GM18519 (cell line): Measurements from ENCODE around the gene POLN.
"Not testable (repeated sequence)": the region's sequence is repeated elsewhere in the genome, so short reads cannot be mapped to it uniquely, and the experiment has no call there.

Experiments
- ATAC-seq: cut with Tn5 transposase; IDR thresholded peaks from one replicate; pipeline ENCODE4 v1.9.1; 2021; ENCODE audit warnings: mild to moderate bottlenecking, moderate library complexity; ENCODE audit not compliant: unreplicated experiment, low FRiP score

POLN gene

DNA sequence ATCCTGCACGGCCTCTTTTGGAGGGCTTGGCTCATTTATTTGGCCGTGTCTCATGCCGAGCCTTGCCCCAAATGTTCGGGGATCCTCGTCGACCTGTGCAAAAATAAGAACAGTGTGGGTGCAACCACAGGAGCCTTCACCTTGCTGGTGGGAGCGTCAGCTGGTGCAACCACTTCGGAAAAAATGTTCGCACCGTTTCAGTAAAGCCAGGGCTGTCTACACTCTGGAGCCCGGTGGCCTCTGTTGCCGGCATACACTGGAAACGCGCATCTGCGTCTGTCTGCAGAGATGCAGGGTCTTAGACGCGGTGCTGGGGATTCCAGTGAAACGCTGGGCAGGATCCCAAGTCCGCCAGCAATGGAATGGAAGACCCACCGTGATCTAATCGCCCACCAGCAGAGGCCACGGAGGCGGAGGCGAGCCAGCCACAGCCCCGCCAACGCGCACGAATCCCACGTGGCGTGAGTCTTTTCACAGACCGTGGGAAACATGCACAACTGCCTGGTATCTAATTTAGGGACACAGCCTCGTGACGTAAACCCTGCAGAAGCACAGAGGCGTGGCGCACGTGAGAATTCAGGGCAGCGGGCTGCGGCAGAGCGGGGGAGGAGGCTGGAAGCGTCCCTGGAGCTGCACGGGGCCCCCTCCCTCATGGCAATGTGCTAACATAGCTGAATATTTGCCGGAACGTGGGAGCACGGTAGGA lies 33.8 kb upstream of the POLN start:
- ATAC-seq, result no peak

DNA sequence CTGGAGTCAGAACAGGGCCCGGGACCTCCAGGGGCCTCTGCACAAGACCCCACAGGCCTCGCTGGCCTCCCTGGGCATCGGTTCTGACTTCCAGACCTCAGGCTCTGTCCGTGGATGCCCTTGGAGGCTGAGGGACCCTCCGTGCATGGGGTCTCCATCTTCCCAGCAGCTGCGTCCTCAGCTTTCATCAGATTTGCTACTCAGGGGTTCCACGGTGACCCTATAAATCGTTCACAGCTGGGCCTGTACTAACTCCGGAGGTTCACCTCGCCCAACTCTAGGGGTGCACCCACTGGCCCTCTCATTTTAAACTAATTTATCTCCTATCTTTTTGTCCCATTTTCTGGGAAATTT lies 33.1 kb upstream of the POLN start:
- not testable (repeated sequence) for ATAC-seq

DNA sequence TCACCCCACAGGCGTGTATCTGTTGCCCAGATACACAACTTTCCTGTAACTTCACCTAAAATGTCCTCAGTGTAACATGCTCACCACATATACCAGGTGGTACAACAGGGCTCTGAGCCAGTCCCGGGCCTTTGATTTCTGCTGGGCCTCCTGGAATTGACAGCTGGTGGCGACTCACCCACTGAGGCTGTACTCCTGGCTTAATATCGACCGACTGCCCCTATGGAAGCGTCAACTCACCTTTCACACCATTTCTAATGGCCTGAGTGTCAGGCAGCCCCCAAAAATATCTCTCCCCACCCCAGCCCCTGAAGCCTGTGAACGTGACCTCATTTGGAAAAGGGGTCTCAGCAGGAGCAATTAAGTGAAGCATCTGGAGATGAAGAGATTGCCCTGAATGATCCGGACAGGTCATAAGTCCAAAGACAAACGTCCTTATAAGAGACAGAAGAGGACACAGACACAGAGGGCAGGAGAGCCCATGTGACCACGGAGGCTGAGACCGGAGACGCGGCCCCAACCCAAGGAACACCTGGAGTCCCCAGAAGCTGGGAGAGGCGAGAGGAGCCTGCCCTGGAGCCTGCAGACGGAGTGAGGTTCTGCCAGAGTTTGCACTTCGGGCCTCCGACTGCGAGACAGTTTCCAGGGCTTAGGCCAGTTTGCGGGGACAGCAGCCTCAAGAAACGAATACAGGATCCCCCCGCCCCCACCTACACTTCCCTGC lies 32.6 kb upstream of the POLN start:
- no peak for ATAC-seq

DNA sequence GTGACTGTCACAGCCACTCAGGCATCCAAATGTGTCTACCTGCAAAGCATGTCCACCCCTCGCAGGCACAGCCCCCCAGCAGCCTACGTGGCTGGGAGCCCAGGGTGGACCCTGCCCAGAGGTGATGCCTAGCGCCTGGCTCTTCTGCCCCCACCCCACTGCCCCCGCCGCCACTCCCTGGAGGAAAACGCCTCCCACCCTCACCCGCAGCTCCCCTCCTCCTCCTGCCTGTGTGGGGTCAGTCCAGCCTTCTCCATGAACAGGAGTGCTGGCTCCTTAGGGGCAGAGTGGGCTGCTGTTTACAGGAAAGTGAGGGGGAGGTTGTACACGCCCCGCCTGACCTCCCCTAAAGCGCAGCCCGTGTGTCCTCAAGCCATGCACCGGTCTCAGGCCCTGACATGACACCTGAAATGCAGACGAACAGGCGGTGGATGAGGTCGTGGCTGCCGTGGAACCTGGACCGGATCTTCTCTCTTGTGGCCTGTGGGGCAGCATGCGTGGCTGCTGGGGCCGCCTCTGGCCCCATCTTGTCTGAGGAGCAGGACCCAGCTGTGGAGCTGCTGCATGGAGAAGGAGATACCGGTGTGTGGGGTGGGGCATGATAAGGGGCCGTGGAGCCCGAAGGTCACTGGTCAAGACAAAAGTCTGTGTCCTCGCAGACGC lies 31.9 kb upstream of the POLN start:
- no peak for ATAC-seq

DNA sequence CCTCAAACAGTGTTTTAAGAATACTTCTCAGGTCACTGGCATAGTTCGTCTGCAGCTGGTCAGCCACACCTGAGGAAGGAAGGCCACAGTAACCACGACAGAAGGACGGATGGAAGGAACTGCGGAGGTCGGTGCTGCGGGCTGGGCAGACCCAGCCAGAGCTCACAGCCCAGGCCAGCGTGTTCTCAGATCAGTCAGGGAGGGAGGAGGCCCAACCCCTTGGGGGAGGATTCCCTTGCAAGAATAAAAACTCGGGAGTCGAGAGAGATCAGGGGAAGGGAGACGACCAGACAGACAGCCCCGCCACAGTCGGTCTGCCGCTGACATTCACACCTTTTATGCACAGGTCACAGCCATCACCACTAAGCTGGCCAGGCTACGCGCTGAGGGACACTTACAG lies 31.3 kb upstream of the POLN start:
- no peak for ATAC-seq

DNA sequence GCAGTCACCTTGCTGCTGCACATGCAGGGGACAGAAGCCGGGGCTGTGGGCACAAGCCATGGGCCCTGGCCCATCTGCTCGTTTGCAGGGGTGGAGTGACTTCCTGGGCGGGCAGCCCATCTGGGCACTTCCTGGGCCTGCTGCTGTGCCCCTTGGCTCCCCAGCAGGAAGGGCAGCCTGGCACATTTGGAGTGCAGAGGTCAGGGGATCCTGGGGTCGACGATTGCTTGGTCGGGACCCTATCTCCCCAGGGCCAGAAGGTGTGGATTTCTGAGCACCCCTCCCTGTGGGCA lies 30.9 kb upstream of the POLN start:
- no peak for ATAC-seq

DNA sequence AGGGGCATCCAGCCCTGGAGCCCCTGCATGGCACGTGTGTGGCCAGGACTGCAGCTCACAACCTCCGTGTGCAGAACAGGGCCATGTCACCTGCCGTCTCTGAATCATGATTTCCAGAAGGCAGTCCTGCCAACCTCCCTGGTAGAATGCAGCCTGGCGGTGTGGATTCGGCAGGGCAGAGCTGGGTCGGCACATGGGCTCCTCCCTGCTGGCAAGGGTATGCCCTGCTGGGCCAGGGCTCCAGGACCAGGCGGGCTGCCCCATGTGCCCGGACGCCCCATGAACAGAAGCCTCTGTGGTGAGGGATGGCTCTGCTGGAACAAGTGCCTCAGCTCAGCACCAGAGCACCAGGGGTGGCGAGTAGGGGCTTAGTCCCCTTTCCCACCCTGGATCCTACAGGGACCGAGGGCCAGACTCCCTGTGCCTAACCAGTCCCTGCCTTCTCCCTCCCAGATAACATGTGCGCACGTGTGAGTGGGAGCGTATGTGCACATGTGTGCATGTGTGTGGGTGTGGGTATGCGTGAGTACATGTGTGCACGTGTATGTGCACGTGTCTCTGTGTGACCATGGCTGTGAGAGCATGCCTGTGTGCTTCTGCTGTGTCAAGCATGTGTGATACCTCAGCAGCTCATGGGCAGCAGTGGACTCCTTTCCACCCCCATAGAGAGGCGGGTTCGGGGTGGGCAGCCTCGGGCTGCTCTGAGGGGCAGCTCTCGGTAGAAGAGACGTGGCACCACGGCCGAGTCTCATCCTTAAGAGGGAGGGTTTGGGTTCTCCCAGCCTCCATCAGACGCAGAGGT lies 30.3 kb upstream of the POLN start:
- no peak for ATAC-seq

DNA sequence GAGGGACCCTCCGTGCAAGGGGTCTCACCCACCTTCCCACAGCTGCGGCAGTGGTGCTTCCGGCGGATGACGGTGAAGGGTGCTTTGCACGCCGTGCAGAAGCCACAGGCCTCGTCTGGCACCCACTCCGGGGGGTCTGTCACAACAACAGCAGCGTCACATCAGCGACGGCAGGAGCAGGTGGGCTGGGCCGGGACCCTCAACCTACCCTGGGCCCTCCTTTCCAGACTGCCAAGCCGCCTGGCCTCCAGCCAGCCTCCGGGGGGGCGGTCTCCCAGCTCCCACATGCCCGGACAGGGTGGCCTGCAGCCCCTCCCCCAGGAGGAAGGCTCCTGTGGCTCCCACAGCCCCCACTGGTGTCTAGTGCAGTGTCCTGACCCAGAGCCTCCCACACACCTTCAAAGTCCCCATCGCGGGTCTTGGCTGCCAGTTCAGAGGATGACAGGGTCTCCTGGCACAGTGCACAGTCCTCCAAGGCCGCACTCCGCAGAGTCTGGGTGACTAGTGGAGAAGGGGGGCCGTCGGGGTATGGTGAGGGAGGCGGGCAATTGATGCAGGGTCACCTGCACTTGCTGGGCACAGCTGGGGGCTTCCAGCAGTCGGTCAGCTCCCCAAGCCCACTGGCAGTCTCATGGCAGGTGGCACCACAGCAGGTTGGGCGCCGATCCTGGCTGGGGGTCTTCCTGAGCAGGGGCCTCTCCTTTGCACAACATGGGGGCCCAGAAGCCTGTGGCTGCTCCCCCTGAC lies 29.5 kb upstream of the POLN start:
- no peak for ATAC-seq

DNA sequence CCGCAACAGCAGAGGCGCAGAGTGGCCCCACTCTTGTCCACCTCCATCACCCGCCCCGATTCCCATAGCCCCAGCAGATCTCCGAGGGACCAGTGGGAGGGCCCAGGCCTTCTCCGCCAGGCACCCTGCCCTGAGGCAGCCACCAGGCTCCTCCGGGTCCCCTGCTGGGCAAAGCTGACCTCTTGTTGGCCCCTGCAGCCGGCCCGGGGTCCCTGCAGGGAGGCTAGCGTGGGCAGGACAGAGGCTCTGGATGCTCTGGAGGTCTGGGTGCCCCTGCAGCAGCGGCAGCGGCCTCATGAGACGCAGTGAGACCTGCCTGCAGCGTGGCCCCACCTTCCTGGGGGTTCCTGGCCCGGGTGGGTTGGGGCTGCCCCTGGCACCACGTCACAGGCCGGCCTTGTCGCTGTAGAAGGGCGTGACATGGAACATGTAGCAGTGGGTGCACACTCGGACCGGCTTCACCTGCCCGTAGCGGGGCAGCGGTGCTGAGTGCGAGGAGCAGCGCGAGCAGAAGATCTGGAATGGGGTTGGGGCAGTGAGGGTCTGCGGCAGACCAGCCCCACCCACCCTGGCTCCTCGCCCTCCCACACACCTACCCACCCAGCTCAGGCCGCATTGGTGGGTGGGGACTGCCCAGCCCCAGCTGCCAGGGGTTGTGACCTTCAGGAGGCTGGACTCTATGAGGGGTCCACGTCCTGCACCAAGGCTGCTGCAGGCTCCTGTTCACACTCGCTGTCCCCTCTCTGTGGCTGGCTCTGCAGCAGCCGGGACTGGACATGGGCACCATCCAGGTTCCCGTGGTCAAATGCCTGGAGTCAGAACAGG lies 28.6 kb upstream of the POLN start:
- no peak for ATAC-seq

DNA sequence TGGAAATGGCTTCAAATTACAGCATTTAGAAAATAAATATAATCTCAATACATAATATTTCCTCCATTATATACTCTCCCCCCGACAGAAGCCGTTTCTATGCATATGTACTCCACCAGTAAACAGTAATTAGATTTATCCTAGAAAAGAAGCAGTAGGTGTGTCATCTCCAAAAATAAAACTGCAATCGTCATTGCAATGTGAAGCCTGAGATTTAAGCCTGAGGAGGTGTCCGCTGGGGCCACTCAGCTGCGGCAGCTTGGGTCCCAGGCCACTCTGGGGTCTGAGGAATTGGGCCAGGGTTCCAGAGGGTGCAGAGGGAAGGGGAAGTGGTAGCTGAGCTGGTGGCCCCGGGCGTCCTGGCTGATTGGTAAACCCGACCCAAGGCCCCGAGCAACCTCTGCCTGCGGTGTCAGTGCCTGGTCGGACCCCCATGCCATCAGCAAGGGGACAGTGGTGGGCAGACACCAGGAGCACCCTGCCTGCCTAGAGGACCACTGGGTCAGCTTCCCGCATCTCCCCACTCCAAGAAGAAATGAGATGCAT lies 27.8 kb upstream of the POLN start:
- ATAC-seq, result no peak

DNA sequence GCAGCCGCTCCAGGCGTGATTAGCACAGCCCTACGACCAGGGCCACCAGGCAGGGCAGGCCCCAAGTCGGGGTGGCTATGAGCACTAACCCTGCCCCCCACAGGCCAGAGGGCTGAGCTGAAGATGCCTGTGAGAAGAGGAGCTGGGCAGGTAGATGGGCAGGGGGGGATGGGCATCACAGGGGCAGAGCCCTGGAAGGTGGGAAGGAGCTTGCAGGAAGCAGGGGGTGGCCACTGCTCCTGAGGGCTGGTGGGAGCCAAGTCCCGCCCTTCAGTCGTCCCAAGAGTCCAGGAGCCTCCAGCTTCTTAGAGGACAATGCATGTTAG lies 27.2 kb upstream of the POLN start:
- ATAC-seq, result no peak

DNA sequence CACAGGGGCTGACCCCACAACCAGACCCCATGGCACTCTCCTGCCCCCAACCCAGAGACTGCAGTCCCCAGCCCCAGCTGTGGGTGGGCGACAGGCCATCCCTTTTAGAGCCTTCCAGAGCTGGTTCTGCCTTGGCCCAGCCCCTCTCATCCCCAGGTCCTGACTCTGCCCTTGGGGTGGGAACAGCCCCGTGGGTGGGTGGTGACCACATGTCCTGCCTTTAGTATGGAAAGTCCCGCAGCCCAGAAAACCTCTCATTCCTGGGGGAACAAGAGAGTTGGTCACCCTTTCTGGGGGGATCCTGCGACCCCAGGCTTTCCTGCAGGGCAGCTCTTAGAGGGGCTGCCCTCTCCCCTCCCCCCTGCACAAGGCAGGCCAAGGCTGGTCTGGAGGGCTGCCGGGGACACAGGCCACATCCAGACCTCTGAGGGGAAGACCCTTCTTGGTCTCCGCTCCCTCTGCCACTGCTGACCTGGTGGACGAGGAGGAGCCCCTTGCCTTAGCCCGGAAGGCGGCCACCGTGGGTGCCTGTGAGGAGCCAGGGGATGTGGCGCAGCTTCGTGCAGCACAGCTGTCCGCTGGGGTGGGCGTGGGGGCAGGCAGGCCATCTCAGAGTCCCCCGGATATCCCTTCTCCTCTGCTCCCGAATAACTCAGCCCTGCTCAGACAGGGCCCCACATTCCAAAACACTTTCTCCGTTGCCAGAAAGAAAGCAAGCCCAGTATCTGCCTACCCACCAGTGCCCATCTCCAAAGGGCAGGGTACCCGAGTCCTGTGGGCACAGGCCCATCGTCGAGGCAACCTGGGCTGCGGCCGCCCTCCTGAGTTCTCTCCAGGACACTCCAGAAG lies 26.7 kb upstream of the POLN start:
- ATAC-seq, result no peak

DNA sequence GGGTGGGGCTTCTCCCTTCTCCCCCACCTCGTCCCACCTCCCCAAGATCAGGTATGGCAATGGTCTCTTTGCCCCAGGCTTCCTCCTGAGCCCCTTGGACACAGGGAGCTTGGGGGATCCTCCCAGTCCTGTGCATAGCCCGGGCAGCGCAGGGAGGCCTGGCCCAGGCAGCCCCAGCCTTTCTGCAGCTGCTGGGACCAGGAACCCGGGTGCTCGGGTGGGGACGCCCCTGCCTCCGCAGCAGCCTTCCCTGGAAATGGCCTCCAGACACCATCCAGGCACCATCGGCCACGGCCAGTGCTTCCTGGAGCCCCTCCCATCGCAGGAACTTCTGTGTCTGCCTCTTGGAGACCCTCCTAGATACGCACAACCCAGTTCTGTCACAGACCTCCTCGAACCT lies 25.9 kb upstream of the POLN start:
- no peak for ATAC-seq

DNA sequence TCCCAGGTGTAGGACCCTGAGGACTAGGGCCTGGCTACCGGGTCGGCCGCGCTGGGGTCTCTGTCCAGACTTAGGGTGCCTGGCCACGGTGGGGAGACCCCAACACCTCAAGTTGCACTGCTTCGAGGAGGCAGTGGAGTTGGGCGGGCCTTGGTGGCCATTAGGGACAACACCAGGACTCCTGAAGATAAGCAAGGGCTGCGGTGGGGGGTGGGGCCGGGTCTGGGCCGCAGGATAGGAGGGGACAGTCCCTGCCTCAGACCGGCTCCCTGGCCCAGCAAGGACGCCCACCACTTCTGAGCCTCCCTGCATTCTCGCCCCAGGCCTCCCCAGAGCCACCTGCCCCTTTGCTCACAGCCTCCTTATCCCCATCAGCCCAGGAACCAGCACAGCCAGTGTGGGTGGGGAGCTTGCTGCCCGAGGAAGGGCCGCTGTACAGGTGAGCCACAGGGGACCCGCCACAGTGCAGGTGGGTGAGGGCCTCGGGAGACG lies 25.4 kb upstream of the POLN start:
- ATAC-seq, result no peak

DNA sequence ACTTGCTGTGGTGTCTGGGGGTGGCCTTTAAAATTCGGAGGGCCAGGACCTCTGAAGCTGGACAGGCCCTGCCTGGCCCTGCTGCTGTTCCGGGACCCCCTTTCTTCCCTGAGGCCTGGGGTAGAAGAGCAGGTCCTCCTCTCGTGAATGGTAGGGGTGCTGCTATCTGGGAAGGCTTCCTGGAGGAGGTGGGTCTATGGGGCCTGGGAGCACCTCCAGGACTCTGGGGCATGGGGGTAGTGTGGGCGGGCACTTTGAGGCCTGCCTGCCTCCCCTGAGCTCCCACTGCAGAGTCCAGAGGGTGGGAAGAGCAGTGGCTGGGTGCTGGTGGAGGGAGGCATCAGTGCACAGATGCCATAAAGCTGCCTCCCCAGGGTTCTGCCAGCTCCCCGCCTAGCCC lies 24.9 kb upstream of the POLN start:
- ATAC-seq, result no peak

DNA sequence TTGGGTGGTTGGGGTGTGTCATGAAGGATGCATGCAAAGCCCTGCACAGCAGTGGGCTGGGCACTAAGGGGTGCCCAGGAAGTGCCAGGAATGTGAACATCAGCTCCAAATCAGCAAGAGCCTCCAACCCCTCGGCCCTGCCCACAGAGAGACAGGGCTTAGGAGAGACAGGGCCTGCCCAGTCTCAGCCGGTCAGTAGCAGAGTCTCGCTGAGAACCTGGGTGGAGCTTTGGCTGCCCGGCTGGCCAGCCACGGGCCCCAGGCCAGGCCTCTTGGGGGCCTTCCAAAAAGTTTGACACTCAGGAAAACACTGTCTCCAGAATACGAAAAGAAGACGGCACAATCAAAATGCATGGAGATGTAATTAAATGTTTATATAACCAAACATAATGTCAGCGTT lies 24.3 kb upstream of the POLN start:
- ATAC-seq, result no peak

DNA sequence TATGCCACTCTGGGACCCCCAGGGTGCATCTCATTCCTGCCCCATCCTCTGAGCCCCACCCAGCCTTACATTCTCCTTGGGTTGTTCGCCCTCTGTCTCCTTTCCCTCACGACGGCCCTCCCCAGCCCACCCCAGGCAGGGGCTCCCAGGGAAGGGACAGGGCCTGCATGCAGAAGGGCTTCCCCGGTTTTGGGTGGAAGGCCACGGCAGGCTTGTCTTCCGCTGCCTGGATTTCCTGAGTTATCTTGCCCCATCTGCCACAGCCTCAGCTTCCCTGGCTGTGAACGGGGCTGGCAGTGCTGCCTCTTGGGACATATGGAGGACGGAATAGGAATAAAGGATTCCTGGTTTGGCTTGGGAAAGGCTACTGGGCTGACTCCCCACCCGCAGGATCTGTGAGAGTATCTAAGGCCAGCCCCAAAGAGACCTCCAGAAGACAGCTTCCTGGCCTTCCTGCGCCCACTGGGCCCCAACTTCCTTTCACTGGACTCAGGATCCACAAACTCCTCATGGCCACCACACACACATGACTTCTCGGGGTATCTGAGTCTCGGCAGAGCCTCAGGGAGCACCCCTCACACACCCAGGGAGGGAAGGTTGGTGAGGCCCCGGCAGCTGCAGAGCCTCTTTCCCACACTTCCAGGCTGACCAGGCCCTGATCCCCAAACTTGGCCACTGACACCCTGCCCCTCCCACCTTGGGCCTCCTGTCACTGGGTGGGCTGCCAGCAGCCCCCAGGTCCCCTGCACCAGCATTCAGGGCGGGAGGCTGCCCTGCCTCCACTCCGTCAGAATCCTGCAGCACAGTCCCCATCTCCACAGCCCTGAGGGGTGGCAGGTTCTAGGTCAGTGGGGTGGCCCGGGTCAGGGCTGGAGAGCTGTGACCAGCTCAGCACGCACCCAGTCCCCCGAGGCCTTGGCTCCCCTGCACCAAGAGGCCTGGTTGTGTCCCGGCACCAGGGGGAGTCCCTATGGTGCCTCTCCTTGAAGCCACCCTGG lies 23.5 kb upstream of the POLN start:
- no peak for ATAC-seq
